ENCODE results near the gene EIF4E2. TPM values are rescaled to one million over a fixed set of nuclear protein-coding genes. Genes with fewer than 3 reads are reported as not detected.

Gene EIF4E2
- total RNA-seq, 1 donor from 2014 or later: 68.1 TPM

- intact Hi-C loops (cut with DNase I): no loop called here
- Histone ChIP-seq H3K27ac (no peak overlapping the region), H3K4me3 (no peak overlapping the region), H3K27me3 (ENCODE audit: low read depth) (no peaks in the 10 kb centered on the region), H3K4me1 (no peaks in the 10 kb centered on the region), H3K9me3 (no peaks in the 10 kb centered on the region), H3K36me3 (no peaks in the 10 kb centered on the region)
- ATAC-seq: no peak
- no peak for DNase-seq
- TF ChIP-seq, protein P1, sequence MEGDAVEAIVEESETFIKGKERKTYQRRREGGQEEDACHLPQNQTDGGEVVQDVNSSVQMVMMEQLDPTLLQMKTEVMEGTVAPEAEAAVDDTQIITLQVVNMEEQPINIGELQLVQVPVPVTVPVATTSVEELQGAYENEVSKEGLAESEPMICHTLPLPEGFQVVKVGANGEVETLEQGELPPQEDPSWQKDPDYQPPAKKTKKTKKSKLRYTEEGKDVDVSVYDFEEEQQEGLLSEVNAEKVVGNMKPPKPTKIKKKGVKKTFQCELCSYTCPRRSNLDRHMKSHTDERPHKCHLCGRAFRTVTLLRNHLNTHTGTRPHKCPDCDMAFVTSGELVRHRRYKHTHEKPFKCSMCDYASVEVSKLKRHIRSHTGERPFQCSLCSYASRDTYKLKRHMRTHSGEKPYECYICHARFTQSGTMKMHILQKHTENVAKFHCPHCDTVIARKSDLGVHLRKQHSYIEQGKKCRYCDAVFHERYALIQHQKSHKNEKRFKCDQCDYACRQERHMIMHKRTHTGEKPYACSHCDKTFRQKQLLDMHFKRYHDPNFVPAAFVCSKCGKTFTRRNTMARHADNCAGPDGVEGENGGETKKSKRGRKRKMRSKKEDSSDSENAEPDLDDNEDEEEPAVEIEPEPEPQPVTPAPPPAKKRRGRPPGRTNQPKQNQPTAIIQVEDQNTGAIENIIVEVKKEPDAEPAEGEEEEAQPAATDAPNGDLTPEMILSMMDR (IDR thresholded peaks at IDR 0.05): no peak
Measured at GRCh38 chr2:232598293-232598692, 47.8 kb downstream of the EIF4E2 start.

DNA sequence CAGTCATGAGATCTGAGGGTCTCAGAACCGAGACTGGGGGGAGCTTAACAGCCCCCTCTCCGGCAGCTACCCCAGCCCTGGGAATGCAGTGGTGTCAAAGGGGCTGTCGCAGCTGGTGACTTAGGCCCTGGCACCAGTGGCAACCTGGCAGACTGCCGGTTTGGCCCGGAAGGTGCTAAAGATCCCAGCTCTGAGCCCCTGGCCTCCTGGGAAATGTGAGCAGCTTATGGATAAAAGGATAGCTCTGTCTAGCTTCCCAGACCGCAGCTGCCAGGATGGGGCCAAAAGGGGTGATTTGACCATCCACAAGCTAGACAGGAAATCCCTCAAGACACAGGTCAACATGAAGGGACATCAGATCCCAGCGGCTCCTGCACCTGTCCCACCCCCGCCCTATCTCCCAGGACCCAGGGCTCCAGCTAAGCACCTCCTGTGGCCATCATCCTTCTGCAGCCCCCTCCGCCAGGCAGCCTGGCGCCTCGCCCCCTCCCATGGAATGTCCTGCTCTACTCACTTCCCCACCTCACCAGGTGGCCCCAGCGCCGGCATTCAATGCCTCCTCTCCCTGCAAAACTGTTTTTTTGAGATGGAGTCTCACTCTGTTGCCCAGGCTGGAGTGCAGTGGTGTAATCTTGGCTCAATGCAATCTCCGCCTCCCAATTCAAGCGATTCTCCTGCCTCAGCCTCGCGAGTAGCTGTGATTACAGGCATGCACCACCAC is 49.7 kb downstream of the EIF4E2 start:
- H3K4me1 ChIP-seq: no peaks in the 10 kb centered on the region
- no peaks in the 10 kb centered on the region for H3K27me3 ChIP-seq (ENCODE audit: low read depth)
- no peaks in the 10 kb centered on the region for H3K9me3 ChIP-seq
- intact Hi-C loops (cut with DNase I): no loop called here
- DNase-seq (no peak), ATAC-seq (no peak)
- H3K27ac ChIP-seq: no peak overlapping the region
- TF ChIP-seq, protein P1 (IDR thresholded peaks at IDR 0.05): no peak
- H3K36me3 ChIP-seq: no peaks in the 10 kb centered on the region
- H3K4me3 ChIP-seq: no peak overlapping the region

- TF ChIP-seq, protein P1 (IDR thresholded peaks at IDR 0.05): no peak
- no peaks in the 10 kb centered on the region for H3K27me3 ChIP-seq (ENCODE audit: low read depth)
- intact Hi-C loops (cut with DNase I): no loop called here
- no peak overlapping the region for H3K27ac ChIP-seq
- peaks cover 4% of the 10 kb centered on the region for H3K4me1 ChIP-seq
- H3K36me3 ChIP-seq: no peaks in the 10 kb centered on the region
- no peak for ATAC-seq
- H3K4me3 ChIP-seq: no peak overlapping the region
- no peaks in the 10 kb centered on the region for H3K9me3 ChIP-seq
- no peak for DNase-seq
Measured at GRCh38 chr2:232603283-232603682, 52.8 kb downstream of the EIF4E2 start.

DNA sequence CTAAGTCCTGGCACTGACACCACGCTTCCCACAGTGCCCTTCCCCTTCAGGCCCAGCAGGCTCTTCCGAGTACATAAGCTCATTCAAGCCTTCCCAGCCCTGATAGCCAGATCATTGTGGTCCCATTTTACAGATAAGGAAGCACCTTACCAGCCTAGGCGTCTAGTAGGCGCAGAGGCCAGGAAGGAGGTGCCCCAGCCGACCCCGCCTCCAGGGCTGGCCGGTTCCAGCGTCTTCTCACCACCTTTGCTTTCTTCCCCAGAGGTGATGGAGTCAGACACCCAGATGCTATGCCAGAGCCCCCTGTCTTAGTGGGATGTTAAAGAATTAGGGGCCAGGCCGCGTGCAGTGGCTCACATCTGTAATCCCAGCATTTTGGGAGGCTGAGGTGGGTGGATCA is 54.0 kb downstream of the EIF4E2 start:
- Histone ChIP-seq H3K36me3 (no peaks in the 10 kb centered on the region), H3K27ac (no peak overlapping the region), H3K4me3 (no peak overlapping the region), H3K9me3 (no peaks in the 10 kb centered on the region), H3K27me3 (ENCODE audit: low read depth) (no peaks in the 10 kb centered on the region), H3K4me1 (peaks cover 4% of the 10 kb centered on the region)
- TF ChIP-seq, protein P1 (IDR thresholded peaks at IDR 0.05): no peak
- DNase-seq (no peak), ATAC-seq (no peak)
- intact Hi-C loops (cut with DNase I): no loop called here

- ATAC-seq (no peak), DNase-seq (no peak)
- intact Hi-C loops (cut with DNase I): no loop called here
- Histone ChIP-seq H3K4me1 (peaks cover 4% of the 10 kb centered on the region), H3K27me3 (ENCODE audit: low read depth) (no peaks in the 10 kb centered on the region), H3K27ac (no peak overlapping the region), H3K36me3 (no peaks in the 10 kb centered on the region), H3K4me3 (no peak overlapping the region), H3K9me3 (no peaks in the 10 kb centered on the region)
- TF ChIP-seq, protein P1 (IDR thresholded peaks at IDR 0.05): no peak
Measured at GRCh38 chr2:232607011-232607410, 56.5 kb downstream of the EIF4E2 start.

Measured in lower lobe of right lung (tissue), 2 donors.